Right renal cortex interstitium (tissue), 3 donors: ENCODE measurements around the gene SLC25A31. TPM values are rescaled to one million over a fixed set of nuclear protein-coding genes. Genes with fewer than 3 reads are reported as not detected.

Source experiments
- DNase-seq, 3 donors: peaks; one replicate each; pipeline ENCODE4 v3.0.0-alpha.2; 2013; ENCODE audit warnings: low read depth in 3 of 3, low spot score in 2 of 3
- polyA plus RNA-seq, 3 donors: library from polyadenylated mRNA; unstranded; fragments of 120-200 nt; gene quantifications; one replicate each; pipeline ENCODE4 v1.2.1, GENCODE V29; 2013; ENCODE audit not compliant: insufficient read length in 3 of 3

The SLC25A31 gene
- polyA plus RNA-seq = not detected

DNA sequence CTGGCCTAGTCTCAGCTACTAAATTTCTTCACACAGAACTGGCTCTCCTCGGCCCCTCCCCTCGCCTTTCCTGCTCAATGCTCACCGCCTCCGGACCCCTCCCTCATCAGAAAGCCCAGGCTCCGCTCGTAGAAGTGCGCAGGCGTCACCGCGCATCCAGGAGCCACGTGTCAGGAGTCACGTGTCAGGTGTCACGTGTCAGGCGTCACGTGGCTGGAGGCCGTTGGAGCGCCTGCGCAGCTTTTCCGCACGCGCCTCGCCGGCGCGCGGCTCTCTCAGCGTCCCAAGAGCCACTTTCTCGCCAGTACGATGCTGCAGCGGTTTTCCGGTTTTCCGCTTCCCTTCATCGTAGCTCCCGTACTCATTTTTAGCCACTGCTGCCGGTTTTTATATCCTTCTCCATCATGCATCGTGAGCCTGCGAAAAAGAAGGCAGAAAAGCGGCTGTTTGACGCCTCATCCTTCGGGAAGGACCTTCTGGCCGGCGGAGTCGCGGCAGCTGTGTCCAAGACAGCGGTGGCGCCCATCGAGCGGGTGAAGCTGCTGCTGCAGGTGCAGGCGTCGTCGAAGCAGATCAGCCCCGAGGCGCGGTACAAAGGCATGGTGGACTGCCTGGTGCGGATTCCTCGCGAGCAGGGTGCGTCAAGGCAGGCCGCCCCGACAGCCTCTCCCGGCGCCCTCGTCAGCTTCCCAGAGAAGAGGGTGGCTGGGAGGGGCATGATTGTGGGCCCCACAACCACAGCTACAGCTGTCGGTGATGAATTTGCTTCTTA is at the start of gene SLC25A31:
TSS of gene SLC25A31 (plus strand) at position 259 of the 772 bp plus-strand sequence. CDS start at position 405, 146 bp downstream.
- no peak for DNase-seq

DNA sequence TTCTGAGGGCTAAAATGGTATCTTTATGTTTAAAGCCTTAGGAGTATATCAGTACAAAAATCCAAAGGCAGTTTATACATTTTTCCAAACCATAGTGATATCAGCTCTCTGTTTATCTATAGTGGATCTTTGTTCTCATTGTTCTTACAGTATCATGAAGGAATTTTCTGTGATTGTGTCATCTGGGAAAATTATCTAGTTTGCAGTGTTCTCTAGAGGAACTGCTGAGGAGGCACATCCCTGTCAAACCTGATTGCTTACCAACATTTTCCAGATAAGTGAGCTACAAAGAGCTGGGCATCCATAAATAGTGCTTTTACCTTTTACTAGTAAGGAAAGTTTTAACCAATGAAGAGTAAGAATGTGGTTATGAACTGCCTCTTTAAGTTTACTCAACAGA is 44.9 kb upstream of the SLC25A31 start:
- DNase-seq = no peak

- no peak for DNase-seq
These were observed 43.5 kb upstream of the SLC25A31 start for GRCh38 chr4:127686658-127687057.

- DNase-seq = no peak
These were observed 42.6 kb upstream of the SLC25A31 start for GRCh38 chr4:127687580-127687979.

DNA sequence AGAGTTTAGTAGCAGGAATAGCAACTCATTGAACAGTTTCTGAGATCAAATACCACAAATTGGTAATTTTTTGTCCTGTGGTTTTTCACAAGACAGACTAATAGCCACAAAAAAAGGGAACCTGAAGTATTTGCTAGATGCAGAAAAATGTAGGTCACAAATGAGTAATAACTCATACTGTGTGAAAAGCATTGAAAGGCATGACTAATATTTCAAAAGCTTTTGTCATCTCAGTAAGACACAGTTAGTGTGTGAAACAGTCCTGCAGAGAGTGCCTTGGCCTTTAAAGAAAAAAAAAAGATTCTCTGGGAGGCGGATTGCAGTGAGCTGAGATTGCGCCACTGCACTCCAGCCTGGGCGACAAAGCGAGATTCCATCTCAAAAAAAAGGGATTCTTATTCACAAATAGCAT is 31.4 kb upstream of the SLC25A31 start:
- no peak for DNase-seq

GRCh38 chr4:127708985-127709384 is 21.2 kb upstream of the SLC25A31 start:
- DNase-seq = peak in 1 of 3 donors; percentile 16

GRCh38 chr4:127709456-127709855 is 20.7 kb upstream of the SLC25A31 start:
- no peak for DNase-seq

- DNase-seq = no peak
These were observed 1.2 kb downstream of the SLC25A31 start for GRCh38 chr4:127731406-127731805.

DNA sequence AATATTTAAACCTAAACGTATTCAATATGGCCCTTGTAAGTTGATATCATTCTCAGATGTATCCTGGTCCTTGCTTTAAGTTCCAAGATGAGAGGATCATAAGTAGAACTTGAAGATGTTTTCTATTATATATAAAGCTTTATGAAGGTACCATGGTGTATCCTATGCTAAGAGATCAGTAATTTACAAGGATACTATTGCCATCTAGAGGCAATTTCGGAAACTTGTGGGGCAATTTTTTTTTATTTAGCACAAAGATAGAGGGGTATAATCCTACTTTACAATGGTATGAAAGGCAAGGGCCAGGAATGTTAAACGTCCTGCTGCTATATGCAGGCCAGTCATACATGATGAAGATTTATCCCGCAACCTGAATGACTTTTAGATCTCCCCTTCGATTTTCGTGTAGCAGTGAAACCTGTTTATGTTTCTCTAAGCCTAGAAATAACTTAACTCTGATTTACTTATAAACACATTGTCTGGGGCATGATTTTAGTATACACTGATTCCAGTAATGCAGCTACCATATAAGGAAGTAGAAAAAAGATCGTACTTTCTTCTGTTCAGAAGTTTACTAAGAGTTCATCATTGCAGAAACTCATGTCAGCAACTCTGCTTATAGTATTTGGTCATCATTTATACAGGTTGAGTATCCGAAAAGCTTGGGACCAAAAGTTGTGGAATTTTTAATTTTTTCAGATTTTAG is 2.6 kb downstream of the SLC25A31 start:
- DNase-seq = peak in 1 of 3 donors; percentile 19

DNA sequence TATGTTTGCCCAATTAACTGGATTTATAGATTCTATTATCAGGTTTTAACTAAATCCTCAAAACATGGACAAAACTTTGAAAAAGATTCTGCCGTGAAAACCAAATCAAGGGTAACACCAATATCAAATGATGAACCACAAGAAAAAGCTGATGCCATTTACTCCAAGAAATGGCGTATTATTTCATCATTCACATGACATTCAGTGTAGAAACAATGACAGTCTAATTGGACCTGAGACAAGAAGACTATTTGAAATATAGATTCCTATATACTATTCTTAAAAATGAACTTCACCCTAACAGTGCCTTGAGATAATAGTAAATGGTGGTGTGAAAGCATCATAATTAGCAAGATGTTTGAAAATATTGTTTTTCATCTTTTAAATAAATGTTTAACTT is 4.8 kb downstream of the SLC25A31 start:
- no peak for DNase-seq

DNA sequence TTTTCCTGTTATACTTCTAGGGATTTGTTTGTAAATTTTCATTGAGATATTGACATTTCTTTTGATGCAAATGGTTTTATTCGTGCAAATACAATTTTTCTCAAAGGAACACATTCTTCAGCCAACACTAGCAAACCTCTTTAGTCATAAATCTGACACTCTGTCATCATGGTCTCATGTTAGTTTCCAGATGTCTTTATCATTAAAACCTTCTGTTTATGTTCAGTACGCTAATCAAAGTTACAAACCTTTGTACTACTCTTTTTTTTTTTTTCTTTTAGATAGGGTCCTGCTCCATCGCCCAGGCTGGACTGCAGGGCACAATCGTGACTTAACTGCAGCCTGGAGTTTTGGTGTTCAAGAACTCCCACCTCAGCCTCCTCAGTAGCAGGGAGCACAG is 7.1 kb downstream of the SLC25A31 start:
- no peak for DNase-seq

DNA sequence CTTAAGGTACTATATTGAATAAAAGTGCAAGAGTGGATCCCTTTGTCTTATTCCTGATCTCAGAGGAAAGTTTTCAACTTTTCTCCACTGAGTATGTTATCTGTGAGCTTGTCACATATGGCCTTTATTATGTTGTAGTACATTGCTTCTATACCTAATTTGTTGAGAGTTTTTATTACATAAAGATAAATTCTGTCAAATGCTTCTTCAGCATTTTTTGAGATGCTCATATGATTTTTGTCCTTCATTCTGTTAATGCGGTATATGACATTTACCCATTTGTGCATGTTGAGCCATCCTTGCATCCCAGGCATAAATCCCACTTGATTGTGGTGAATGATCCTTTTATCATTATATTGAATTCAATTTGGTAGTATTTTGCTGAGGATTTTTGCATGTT is 11.0 kb downstream of the SLC25A31 start:
- no peak for DNase-seq

DNA sequence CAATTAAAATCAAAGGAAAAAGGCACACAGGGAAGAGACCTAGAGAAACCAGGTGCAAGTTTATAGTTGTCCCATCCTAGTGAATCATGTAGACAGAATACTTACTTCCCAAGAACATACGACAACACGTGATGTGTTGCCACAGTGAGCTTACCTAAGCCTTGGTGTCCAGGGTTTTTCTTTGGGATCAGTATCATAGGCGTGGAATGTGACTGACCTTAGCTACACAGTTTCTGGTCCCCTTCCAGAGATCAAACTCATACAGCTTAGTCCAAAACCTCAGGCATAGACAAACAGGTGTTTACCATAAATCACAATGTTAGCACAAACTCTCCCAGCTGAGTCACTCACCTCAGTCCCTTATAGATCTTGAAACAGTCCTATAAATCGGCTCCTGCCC is 17.7 kb downstream of the SLC25A31 start:
- DNase-seq = no peak

- no peak for DNase-seq
These were observed 18.8 kb downstream of the SLC25A31 start for GRCh38 chr4:127748957-127749356.

GRCh38 chr4:127756906-127757305 is 26.7 kb downstream of the SLC25A31 start:
- DNase-seq = no peak

GRCh38 chr4:127759228-127759820 is 29.1 kb downstream of the SLC25A31 start:
- DNase-seq = no peak

DNA sequence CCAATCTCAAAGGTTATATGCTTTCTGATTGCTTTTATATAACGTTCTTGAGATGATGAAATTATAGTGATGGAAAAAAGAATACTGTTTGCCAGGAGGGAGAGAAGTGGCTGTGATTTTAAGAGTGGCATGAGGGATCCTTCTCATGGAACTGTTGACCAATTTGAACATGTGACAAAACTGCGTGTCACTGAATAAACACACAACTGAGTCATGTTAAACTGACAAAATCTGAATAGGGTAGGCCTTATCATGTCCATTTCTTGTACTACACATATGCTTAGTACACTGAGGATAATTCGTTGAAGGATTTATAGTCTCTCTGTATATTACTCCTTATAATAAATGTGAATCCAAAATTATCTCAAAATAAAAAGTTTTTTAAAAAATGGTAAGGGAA is 29.7 kb downstream of the SLC25A31 start:
- no peak for DNase-seq

GRCh38 chr4:127771535-127772275 is 41.5 kb downstream of the SLC25A31 start:
- DNase-seq = no peak

DNA sequence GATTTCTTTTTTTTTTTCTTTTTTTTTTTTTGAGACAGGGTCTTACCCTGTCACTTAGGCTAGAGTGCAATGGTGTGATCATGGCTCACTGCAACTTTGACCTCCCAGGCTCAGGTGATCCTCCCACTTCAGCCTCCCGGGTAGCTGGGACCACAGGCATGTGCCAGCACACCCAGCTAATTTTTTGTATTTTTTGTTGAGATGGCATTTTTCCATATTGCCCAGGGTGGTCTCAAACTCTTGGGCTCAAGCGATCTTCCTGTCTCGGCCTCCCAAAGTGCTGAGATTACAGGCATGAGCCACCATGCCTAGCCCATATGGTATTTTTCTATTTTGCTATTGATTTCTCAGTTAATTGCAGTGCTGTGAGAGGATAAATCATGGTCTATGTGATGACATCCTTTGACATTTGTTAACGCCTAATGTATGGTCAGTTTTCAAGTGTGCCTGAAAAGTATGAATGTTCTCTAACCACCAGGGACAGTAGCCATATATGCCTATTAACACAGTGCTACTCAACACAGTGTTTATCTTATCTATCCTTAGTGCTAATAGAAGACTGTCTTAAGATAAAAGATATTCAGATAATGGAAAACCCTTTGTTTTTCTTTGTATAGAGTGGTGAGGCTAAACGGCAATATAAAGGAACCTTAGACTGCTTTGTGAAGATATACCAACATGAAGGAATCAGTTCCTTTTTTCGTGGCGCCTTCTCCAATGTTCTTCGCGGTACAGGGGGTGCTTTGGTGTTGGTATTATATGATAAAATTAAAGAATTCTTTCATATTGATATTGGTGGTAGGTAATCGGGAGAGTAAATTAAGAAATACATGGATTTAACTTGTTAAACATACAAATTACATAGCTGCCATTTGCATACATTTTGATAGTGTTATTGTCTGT is 42.8 kb downstream of the SLC25A31 start:
- DNase-seq = no peak

DNA sequence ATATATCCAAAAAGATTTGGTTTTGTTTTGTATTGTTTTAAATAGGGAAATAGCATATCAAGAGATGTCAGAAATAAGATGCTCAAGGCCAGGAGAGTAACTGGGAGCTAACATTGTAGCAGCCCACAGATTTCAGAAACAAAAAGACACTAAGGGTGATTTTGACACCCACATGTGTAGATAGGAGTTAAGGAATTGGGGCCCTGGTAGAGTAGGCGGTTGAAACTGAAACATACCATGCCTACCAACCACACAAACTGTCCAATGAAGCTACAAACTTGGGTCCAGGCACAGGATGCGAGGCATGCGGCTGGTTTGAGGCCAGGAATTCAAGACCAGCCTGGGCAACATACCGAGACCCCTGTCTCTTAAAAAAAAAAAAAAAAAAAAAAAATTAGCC is 45.6 kb downstream of the SLC25A31 start:
- no peak for DNase-seq
